Caki2 (cell line): ENCODE measurements around the gene UBTFL1. TPM values are rescaled to one million over a fixed set of nuclear protein-coding genes. Genes with fewer than 3 reads are reported as not detected.

Source experiments
- total RNA-seq: library from RNA; depleted of rRNA; stranded (reverse); fragments of >200 nt; shearing (Covaris generic); gene quantifications from 2 replicates; pipeline ENCODE4 v1.2.3, GENCODE V29; 2014; ENCODE audit warnings: low replicate concordance; rRNA removed

UBTFL1 gene
- total RNA-seq, 1 experiment from 2014 or later = not detected

Other genes with a start within 250 kb of the UBTFL1 start
- not detected in 2 replicates for gene TRIM64B, start 207.5 kb upstream of the UBTFL1 start, total RNA-seq
- not detected in 2 replicates for gene TRIM49D1, start 163.7 kb upstream of the UBTFL1 start, total RNA-seq
- gene TRIM49D2, start 161.9 kb upstream of the UBTFL1 start, total RNA-seq = not detected in 2 replicates
- gene TRIM64, start 119.9 kb upstream of the UBTFL1 start, total RNA-seq = not detected in 2 replicates
- gene TRIM49C, start 54.8 kb upstream of the UBTFL1 start, total RNA-seq = not detected in 2 replicates
- not detected in 2 replicates for gene NAALAD2, start 48.7 kb downstream of the UBTFL1 start, total RNA-seq
- 34.0 and 59.6 TPM in 2 replicates for gene CHORDC1, start 137.1 kb downstream of the UBTFL1 start, total RNA-seq